Stimulated activated CD8-positive, alpha-beta memory T cell treated with anti-CD3 and anti-CD28 coated beads, Interleukin-7, amount 100 ng/mL, for 4 hours (primary cell): ENCODE data around the gene ACSL3.

Experiments used
- DNase-seq, 2 donors: peaks; one replicate each; pipeline ENCODE4 v3.0.0-alpha.2; 2020; ENCODE audit warnings: low read depth in 2 of 2

Gene ACSL3

GRCh38 chr2:222942561-222942960 is 81.7 kb downstream of the ACSL3 start:
- no peak for DNase-seq

DNA sequence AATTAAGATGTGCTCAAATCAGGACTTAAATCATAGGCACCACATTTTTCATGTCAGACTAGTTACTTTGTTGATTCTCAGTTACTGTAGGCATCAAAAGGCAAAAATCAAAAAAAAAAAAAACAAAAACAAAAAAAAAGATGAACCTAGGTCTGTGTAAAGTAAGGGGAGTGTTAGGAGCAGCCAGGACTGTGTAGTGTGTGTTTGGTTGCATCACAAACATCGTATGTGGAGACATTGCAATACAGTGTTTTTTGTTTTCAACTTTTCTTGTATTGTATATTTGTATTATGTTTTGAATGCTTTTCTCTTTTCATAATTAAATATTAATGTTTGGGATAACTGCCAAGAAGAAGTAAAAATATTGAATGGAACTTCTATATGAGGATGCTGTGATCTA is 82.1 kb downstream of the ACSL3 start:
- no peak for DNase-seq

GRCh38 chr2:222943820-222944219 is 83.0 kb downstream of the ACSL3 start:
- DNase-seq: no peak

DNA sequence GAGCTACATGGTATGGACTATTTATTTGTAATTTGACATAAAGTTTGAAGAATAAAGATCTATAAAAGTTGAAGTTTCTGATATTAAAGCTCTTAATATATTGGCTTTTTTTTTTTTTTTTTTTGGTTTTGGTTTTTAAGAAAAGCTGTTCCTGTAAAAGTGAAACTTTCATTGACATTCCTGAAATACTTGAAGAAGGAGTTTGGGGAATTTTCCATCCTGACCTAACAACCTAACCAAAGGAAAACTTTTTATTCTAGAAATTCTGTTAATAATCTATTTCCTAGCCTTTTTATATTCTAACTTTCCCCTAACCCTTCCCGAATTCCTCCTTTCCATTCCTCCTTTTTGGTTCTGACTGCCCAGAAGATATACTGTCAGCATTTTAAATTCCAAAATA is 83.7 kb downstream of the ACSL3 start:
- no peak for DNase-seq

DNA sequence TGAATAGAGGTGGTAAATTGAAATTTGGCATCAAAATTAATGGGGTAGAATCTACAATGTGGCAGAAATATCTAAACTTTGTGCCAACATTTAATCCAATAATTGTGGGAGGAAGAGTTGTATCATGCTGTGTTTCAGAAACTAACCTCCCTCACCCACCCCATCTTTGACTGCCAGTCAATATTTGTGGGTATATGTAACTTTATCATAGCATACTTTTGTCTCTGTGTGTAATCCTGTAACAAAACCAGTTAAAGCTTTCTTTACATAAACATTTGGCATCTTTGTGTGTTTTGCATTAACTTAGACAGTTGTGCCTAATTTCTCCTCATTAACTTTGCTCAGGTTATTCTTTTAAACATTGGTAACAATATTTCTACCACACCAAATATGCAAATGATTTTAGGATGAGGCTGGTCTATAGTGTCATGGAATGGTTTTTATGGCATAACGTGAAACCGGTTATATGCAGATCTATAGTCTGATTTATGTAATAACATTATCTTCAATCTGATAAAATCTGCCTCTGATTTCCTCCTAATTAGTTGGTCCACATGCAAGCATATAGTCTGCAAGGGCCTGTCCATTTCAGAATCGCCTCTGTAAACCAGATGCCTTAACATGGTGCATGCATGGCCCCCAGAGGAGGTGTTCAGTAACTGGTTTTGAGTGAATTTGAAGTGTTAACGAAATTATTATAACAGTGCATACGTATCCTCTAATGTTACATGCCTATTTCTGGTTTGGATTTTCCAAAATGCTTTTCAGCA is 84.3 kb downstream of the ACSL3 start:
- no peak for DNase-seq

DNA sequence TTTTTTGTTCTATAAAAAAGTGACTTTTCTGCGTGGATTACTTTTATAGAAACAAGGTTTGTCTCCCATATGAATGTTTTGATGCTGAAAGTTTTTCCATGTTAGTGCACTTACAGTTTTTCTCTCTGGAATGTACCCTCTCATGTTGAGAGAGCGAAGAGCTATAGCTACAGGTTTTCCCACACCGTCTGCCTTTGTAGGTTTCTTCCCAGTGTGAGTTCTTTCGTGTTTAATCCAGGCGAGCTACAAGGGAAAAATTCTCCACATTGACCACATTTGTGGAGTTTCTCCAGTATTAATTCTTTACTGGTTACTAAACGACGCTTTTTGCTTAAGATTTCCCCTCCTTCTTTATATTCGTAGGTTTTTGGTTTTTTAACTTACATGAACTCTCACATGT is 85.1 kb downstream of the ACSL3 start:
- DNase-seq: no peak

- DNase-seq: no peak
Measured at GRCh38 chr2:222946700-222947287, 86.0 kb downstream of the ACSL3 start.

DNA sequence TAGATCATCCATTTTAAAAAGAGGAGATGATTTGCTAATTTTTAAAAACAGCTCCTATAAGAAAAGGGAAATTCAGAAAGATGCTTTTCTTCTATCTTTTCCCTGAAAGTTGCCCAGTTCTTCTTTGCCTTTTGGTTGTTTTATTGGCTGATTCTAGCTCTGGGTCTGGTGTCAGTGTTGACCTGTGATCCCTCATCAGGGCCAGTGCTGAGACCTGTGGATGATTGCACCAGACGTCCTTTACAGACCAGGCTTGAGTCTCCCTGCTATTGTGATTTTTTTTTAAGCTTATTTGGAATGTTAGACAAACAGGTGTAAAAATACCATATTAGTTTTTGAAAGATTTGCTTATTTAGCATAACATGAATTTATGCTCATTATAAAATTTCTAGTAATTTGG is 88.2 kb downstream of the ACSL3 start:
- DNase-seq: no peak

DNA sequence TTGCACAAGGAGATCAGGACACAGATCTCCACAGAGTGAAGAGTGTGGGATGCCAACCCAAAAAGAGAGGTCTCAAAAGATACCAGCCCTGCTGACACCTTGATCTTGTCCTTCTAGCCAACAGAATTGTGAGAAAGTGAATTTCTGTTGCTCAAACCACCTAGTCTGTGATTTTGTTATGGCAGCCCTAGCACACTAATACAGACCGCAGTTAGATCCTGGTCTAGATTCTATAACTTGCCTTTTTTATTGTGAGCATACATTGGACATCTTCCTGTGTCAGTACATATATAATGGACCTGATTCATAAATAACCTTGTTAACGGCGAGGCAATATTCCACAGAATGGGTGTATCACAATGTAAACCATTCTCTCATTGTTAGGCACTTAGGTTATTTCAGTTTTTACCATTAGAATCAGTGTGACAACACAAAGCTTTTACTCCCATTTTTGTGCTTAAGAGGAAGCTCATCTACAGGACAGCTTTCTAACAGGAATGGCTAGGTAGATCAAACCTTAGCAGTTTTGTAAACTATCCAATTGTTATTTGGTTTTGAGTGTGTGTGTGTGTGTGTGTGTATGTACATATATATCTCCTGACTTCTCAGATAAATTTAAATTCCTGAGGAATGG is 89.0 kb downstream of the ACSL3 start:
- no peak for DNase-seq

DNA sequence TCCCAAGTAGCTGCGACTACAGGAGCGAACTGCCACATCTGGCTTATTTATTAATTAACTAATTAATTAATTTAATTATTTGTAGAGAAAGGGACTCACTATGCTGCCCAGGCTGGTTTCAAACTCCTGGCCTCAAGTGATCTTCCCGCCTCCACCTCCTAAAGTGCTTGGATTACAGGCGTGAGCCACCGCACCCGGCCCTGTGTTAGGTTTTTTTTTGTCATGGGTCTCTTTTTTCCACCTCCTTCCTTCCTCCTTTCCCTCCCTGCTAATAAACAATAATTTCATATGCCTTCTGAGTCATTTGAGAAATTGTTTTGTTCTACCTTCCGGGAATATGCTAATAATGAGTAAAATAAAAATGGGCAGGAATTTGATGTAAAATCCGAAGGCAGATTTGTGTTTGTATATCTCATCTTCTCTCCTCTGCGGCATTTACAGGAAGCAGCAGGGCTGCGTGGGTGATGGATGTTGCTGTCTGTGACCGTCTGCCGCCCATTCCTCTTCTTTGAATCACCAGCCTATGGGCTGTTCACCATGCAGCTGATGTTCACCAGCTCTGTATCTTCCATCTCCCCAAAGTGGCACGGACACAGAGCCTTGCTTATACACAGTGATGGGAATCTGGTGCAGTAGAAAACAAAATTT is 89.9 kb downstream of the ACSL3 start:
- DNase-seq: no peak

- no peak for DNase-seq
Measured at GRCh38 chr2:222952204-222952603, 91.4 kb downstream of the ACSL3 start.

GRCh38 chr2:222955008-222955407 is 94.2 kb downstream of the ACSL3 start:
- DNase-seq: no peak

GRCh38 chr2:222959358-222959757 is 98.5 kb downstream of the ACSL3 start:
- DNase-seq: no peak

DNA sequence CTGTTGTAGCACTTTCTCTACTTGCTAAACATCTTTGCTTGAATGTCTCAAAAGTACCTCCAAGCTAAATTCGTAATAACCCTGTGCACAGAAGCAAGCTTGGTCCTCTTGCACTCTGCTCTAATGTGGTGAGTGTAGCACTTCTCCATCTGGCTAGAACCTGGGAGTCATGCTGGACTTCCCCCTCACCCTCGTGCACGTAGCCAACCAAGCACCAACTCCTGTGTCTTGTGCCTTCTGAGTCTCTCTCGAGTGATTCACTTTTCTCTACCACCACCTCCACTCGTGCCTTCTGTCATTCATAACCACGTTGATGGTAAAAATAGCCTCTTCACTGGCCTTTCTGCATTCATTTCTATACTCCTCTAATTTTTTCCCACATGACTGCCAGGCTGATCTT is 99.3 kb downstream of the ACSL3 start:
- no peak for DNase-seq

DNA sequence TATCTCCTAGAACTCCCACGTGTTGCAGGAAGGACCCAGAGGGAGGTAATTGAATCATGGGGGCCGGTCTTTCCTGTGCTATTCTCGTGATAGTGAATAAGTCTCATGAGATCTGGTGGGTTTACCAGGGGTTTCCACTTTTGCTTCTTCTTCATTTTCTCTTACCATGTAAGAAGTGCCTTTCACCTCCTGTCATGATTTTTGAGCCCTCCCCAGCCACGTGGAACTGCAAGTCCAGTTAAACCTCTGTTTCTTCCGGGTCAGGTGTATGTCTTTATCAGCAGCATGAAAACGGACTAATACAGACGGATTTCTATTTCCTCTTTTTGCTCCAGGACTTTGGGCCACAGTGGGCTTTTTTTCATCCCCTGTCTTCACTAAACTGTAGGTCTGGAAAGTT is 102.8 kb downstream of the ACSL3 start:
- no peak for DNase-seq

DNA sequence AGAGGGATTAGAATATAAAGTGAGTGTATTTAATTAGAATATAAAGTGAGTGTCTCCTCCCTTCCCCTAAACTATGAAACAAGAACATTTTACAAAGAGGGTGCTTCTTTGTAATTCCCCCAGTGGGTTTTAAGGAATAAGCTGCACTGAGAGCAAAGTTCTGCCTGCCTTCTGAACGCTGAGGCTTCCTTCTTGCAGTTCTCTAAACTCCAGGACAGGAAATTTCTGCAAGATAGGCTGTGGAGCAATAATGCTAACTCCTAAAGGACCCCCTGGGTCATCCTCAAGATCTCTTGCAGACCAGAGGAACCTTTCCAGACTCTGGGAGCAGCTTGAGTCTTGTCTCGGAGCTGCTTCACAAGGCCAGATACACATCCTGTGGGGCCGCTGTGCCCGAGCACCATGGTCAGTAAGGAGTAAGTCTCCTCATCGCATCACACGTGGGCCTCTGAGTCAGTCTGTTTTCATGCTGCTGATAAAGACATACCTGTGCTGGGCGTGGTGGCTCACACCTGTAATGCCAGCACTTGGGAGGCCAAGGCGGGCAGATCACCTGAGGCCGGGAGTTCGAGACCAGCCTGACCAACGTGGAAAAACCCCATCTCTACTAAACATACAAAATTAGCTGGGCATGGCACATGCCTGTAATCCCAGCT is 103.7 kb downstream of the ACSL3 start:
- DNase-seq: no peak

DNA sequence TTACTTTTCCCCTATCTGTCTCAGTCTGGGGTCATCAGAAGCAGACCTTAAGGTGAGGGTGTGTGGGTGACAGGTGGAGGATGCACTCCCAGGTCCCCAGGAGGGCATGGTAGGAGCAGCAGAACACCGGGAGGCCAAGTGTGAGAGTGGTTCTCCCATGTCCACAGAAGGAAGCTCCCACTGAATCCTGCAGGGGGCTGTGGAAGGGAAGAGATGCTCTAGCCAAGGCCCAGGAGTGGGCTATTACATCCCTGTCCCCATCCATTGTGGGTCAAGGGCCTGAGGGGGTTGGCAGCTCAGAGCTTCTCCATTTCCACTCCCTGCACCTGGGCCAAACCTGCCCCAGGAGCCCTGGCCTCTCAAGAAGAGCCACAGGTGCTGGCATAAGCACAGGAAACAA is 104.7 kb downstream of the ACSL3 start:
- DNase-seq: no peak

DNA sequence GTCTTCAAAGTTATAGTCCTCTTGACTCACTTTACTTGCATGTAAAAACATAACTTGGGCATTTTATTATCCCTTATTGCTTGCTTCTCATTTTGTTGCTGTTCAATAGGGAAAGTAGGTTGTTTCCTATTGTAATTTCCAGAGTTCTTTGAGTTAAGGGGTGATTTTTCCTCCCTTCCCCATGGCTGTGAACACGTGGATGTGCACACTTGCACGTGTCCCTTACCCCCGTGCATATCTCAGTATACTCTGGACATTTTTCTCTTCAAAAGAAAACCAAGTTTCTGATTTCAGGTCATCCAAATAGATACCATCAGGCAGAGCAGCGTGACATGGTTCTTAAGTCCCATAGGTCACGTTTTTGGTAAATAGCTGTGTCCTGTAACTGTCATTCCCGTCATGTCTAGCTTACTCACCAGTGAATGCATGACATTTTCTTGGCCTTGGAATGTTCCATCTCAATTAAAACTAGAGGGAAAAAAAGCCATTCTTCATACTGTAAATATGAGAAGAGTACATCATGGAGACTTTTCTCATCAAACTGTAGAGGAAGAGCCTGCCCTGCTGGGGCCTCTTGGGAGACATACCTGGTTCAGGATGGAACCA is 107.8 kb downstream of the ACSL3 start:
- DNase-seq: no peak

DNA sequence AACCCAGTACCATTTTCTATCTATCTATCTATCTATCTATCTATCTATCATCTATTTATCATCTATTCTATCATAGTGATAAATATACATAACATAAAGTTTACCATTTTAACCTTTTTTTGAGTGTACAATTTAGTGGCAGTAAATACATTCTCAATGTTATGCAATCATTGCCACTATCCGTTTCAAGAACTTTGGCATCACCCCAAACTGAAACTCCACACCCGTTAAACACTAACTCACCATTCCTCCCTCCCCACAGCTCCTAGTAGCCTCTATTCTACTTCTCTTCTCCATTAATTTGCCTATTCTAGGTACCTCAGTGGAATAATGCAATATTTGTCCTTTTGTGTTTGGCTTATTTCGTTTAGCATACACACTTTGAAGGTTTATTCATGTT is 108.7 kb downstream of the ACSL3 start:
- DNase-seq: no peak

- no peak for DNase-seq
Measured at GRCh38 chr2:222972420-222972819, 111.6 kb downstream of the ACSL3 start.

GRCh38 chr2:222973237-222973636 is 112.4 kb downstream of the ACSL3 start:
- DNase-seq: no peak

DNA sequence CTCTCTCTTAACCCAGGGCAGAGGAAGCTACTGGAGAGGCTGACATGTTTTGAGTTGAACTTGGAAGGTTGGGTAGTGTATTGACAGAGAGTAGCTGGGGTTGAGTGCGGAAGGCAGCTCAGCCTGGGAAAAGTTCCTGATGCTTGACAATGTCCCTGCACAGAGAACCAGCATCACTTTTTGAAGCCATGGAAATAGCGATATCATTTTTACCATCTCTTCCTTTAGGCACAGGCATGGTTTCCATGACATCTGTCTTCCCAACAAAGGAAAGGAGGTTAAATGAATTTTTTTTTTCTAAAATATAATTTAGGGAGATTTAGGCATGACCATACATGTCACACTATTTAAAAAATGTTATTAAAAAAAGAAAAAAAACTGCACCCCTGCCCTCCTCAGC is 112.9 kb downstream of the ACSL3 start:
- DNase-seq: no peak
